ENCODE results near the gene DCLK1. TPM values are rescaled to one million over a fixed set of nuclear protein-coding genes. Genes with fewer than 3 reads are reported as not detected.

Gene DCLK1
- total RNA-seq, 1 donor from 2014 or later = 4.5 TPM

DNA sequence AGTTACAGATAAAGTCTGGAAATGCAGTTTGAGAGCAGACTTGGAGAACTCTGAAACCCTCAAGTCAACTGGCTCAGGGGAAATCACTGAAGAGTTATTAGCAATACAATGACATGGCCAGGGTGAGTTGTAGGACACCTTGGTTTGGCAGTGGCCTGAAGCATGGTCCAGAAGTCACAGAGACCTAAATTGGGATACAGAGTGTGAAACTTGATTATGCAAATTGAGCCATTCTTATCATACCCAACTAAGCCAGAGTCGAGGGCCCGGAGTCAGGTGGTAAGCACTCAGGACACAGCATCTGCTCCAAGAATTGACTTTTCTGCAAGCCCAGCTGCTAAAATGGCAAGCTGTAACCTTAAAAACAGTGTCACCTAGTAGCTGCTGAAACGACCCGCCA lies 224.5 kb downstream of the DCLK1 start:
- DNase-seq (no peak), ATAC-seq (no peak)
- no peaks in the 10 kb centered on the region for H3K4me1 ChIP-seq
- H3K27me3 ChIP-seq = no peaks in the 10 kb centered on the region
- intact Hi-C loops (cut with DNase I) = no loop called here
- no peak overlapping the region for H3K27ac ChIP-seq
- no peaks in the 10 kb centered on the region for H3K36me3 ChIP-seq
- TF ChIP-seq, protein P1, sequence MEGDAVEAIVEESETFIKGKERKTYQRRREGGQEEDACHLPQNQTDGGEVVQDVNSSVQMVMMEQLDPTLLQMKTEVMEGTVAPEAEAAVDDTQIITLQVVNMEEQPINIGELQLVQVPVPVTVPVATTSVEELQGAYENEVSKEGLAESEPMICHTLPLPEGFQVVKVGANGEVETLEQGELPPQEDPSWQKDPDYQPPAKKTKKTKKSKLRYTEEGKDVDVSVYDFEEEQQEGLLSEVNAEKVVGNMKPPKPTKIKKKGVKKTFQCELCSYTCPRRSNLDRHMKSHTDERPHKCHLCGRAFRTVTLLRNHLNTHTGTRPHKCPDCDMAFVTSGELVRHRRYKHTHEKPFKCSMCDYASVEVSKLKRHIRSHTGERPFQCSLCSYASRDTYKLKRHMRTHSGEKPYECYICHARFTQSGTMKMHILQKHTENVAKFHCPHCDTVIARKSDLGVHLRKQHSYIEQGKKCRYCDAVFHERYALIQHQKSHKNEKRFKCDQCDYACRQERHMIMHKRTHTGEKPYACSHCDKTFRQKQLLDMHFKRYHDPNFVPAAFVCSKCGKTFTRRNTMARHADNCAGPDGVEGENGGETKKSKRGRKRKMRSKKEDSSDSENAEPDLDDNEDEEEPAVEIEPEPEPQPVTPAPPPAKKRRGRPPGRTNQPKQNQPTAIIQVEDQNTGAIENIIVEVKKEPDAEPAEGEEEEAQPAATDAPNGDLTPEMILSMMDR (IDR thresholded peaks at IDR 0.05) = no peak
- no peak overlapping the region for H3K4me3 ChIP-seq
- no peaks in the 10 kb centered on the region for H3K9me3 ChIP-seq

GRCh38 chr13:35903075-35903474 lies 228.1 kb downstream of the DCLK1 start:
- H3K4me3 ChIP-seq = no peak overlapping the region
- ATAC-seq = no peak
- no peaks in the 10 kb centered on the region for H3K9me3 ChIP-seq
- no peaks in the 10 kb centered on the region for H3K36me3 ChIP-seq
- no peak for DNase-seq
- no peak overlapping the region for H3K27ac ChIP-seq
- intact Hi-C loops (cut with DNase I) = no loop called here
- no peaks in the 10 kb centered on the region for H3K27me3 ChIP-seq
- H3K4me1 ChIP-seq = no peaks in the 10 kb centered on the region
- TF ChIP-seq, protein P1 (IDR thresholded peaks at IDR 0.05) = no peak

DNA sequence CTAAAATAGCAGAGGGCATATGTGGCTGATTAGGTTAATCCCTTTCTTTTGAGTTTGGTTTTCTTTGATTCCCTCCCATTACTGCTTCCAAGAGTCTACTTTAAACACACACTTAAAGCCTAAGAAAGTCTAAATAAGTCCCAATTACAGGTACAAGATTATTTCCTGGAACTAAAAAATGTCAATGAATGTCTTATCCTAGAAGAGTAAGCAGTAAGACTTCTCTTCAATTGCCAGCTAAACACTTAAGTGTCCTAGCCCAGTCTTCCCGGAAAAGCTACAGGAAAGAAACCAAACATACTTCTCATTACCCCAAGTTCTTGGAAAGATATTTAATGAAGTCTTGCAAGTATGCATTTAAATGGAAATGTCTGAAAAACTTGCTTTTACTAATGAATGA lies 233.1 kb downstream of the DCLK1 start:
- no peaks in the 10 kb centered on the region for H3K9me3 ChIP-seq
- H3K36me3 ChIP-seq = no peaks in the 10 kb centered on the region
- TF ChIP-seq, protein P1 (IDR thresholded peaks at IDR 0.05) = no peak
- no peak overlapping the region for H3K4me3 ChIP-seq
- H3K4me1 ChIP-seq = no peaks in the 10 kb centered on the region
- no peak overlapping the region for H3K27ac ChIP-seq
- intact Hi-C loops (cut with DNase I) = no loop called here
- peak; percentile 41 for ATAC-seq
- H3K27me3 ChIP-seq = no peaks in the 10 kb centered on the region
- no peak for DNase-seq

- H3K4me1 ChIP-seq = no peaks in the 10 kb centered on the region
- no peaks in the 10 kb centered on the region for H3K27me3 ChIP-seq
- no peak overlapping the region for H3K27ac ChIP-seq
- DNase-seq (no peak), ATAC-seq (no peak)
- TF ChIP-seq, protein P1 (IDR thresholded peaks at IDR 0.05) = no peak
- H3K36me3 ChIP-seq = no peaks in the 10 kb centered on the region
- H3K4me3 ChIP-seq = no peak overlapping the region
- no peaks in the 10 kb centered on the region for H3K9me3 ChIP-seq
- intact Hi-C loops (cut with DNase I) = no loop called here
These were observed 236.5 kb downstream of the DCLK1 start for GRCh38 chr13:35894636-35895035.

GRCh38 chr13:35892837-35893814 lies 238.1 kb downstream of the DCLK1 start:
- DNase-seq = no peak
- TF ChIP-seq, protein P1 (IDR thresholded peaks at IDR 0.05) = no peak
- Histone ChIP-seq H3K4me3 (no peak overlapping the region), H3K9me3 (no peaks in the 10 kb centered on the region), H3K27ac (no peak overlapping the region), H3K27me3 (no peaks in the 10 kb centered on the region), H3K4me1 (no peaks in the 10 kb centered on the region), H3K36me3 (no peaks in the 10 kb centered on the region)
- ATAC-seq = no peak
- intact Hi-C loops (cut with DNase I) = no loop called here

Data from upper lobe of right lung (tissue), 1 donor.